ENCODE measurements around the gene GSE1.

GSE1 gene

GRCh38 chr16:85625485-85626117 lies 12.5 kb downstream of the GSE1 start:
- no peak for DNase-seq
- in situ Hi-C loops (cut with HindIII; ENCODE audit: low pct_ligation_motif_present, low pct_unique_long_range_greater_than_20kb, low sequenced_read_pairs) = no loop called here

DNA sequence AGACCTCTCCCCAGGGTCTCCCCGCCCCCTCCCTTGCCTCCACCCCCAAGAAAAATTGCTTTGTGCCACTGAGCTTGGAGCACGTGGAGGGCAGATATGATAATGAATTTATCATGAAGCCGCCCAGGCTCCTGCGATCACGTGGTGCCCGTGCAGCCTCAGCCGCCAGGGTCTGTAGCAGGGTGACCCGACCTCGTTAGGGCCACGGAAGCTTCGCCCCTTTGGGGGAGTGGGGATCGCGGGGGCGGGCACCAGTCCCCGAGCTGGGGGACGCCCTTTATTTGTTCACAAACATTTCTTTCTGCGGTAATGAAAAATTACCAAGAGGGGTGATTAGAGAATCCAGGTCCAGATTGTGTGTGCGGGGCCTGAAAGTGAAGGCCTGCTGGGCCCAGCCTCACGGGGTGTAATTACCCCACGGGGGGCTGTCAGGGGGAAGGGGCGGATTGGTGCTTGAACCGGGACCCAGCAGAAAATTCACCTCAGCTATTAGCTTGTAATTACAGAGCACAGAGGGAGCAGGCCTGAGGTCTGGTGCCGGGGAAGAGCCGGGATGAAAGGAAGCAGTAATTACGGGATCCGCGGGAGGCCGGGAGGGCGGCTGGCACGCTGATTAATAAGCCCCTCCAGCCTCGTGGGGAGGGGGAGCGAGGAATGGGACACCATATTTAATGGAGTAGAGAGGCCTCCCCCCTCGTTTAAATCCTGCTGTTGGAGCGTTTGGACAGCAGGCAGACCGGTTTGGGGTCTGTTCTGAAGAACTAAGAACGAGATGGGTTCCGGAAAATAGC lies 13.3 kb downstream of the GSE1 start:
- in situ Hi-C loops (cut with HindIII; ENCODE audit: low pct_ligation_motif_present, low pct_unique_long_range_greater_than_20kb, low sequenced_read_pairs) = no loop called here
- DNase-seq = no peak

DNA sequence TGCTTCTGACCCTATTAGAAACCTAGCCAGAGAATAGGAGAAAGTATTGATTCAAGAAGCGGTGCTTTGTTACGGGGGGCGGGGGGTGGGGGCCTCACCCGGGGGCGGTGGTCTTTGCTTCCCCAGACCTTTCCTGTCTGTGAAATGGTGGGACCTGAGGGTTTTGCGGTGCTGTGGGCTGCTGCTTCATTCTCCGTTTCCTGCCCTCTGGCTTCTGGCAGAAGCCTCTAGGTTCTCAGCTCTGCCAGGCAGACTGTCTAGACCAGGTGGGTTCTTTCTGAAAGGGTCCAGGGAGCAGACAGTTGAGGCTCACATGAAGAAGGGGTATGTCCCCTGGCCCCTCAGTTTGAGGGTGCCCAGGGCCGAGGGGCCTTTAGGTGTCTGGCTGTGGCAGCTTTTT lies 14.0 kb downstream of the GSE1 start:
- in situ Hi-C loops (cut with HindIII; ENCODE audit: low pct_ligation_motif_present, low pct_unique_long_range_greater_than_20kb, low sequenced_read_pairs) = no loop called here
- no peak for DNase-seq

- in situ Hi-C loops (cut with HindIII; ENCODE audit: low pct_ligation_motif_present, low pct_unique_long_range_greater_than_20kb, low sequenced_read_pairs) = no loop called here
- DNase-seq = no peak
These were observed 14.6 kb downstream of the GSE1 start for GRCh38 chr16:85627526-85628264.

DNA sequence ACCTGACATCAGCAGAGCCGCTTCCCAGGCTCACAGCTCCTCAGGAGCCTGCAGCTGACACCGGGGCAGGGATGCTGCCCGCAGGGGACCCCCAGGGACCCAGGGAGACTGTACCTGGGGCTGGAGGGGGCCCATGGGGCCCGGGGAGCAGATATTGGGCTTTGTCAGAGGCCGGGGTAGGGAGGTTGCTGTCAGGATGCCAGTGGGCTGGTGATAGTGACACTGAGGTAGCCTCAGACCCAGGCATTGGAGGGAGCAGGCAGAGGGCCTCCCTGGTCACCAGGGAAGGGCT lies 15.1 kb downstream of the GSE1 start:
- DNase-seq = no peak
- in situ Hi-C loops (cut with HindIII; ENCODE audit: low pct_ligation_motif_present, low pct_unique_long_range_greater_than_20kb, low sequenced_read_pairs) = no loop called here

GRCh38 chr16:85628645-85629044 lies 15.5 kb downstream of the GSE1 start:
- no peak for DNase-seq
- in situ Hi-C loops (cut with HindIII; ENCODE audit: low pct_ligation_motif_present, low pct_unique_long_range_greater_than_20kb, low sequenced_read_pairs) = no loop called here

GRCh38 chr16:85629326-85629725 lies 16.2 kb downstream of the GSE1 start:
- in situ Hi-C loops (cut with HindIII; ENCODE audit: low pct_ligation_motif_present, low pct_unique_long_range_greater_than_20kb, low sequenced_read_pairs) = no loop called here
- DNase-seq = no peak

GRCh38 chr16:85629853-85630252 lies 16.7 kb downstream of the GSE1 start:
- DNase-seq = no peak
- in situ Hi-C loops (cut with HindIII; ENCODE audit: low pct_ligation_motif_present, low pct_unique_long_range_greater_than_20kb, low sequenced_read_pairs) = no loop called here

GRCh38 chr16:85631230-85631629 lies 18.1 kb downstream of the GSE1 start:
- in situ Hi-C loops (cut with HindIII; ENCODE audit: low pct_ligation_motif_present, low pct_unique_long_range_greater_than_20kb, low sequenced_read_pairs) = no loop called here
- no peak for DNase-seq

DNA sequence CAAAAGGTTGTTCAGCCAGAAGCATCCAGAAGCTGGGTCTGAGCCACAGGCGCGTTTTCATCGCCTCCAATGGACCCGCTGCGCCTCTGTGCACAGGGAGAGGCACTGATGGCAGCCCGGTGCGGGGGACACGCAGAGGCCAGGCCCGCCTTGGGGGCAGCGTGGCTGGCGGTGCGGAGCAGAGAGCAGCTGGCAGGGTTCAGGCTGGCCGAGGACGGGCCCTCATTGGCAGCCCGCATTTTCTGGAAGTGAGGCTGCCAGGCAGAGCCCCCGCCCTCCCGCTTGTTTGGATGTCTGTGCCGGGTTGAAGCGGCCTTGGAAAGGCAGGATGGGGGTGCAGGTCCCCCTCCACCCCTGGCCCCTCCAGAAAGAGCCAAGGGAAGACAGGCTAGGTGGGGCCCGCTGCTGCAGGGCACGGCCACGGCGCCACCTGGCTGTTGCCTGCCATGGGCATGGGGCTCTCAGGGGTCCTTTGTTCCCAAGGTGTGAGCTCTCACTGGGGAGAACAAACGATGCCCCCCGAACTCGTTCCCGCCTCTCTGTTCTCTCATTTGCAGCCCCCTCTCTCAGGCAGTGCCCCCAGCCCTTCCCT lies 18.8 kb downstream of the GSE1 start:
- in situ Hi-C loops (cut with HindIII; ENCODE audit: low pct_ligation_motif_present, low pct_unique_long_range_greater_than_20kb, low sequenced_read_pairs) = no loop called here
- DNase-seq = no peak

DNA sequence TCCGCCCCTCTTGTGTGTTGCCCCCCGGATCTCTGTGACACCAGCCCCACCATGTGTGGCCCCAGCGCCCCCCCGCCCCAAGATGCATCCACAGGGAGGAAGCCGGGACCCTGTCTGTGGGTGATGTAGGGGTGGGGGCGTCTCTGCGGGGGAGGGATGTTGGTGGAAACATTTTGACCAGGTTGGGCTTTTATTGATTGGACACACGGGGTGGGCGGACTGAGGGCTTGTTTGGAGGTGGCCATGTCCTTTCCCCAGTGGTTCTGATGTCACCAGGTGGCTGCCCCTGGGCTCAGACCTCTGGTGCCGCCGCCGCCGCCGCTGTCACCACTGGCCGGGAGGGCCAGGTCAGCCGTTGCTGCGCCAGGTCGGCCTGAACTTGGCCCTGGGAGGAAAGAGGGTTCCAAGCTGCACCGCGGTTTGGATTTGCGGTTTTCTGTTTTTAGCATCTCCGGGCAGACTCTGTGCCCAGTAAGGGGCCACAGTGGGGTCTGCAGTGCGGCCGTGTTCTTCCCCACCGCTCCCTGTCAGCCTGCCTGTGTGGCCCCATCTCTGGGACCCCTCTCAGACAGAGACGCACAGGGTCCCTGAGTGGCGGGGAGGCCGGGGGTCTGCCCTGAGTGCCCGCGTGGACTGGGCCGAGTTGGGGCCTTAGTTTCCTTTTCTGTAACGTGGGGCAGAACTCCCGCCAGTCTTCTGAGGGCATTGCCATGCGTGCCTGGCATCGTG lies 19.8 kb downstream of the GSE1 start:
- in situ Hi-C loops (cut with HindIII; ENCODE audit: low pct_ligation_motif_present, low pct_unique_long_range_greater_than_20kb, low sequenced_read_pairs) = no loop called here

GRCh38 chr16:85633438-85633743 lies 20.3 kb downstream of the GSE1 start:
- in situ Hi-C loops (cut with HindIII; ENCODE audit: low pct_ligation_motif_present, low pct_unique_long_range_greater_than_20kb, low sequenced_read_pairs) = no loop called here
- no peak for DNase-seq

More for the DNA sequence above, 19.8 kb downstream of the GSE1 start:
- no peak for DNase-seq

- DNase-seq = no peak
- in situ Hi-C loops (cut with HindIII; ENCODE audit: low pct_ligation_motif_present, low pct_unique_long_range_greater_than_20kb, low sequenced_read_pairs) = no loop called here
These were observed 20.8 kb downstream of the GSE1 start for GRCh38 chr16:85633888-85634287.

GRCh38 chr16:85634747-85635544 lies 21.8 kb downstream of the GSE1 start:
- DNase-seq = no peak
- in situ Hi-C loops (cut with HindIII; ENCODE audit: low pct_ligation_motif_present, low pct_unique_long_range_greater_than_20kb, low sequenced_read_pairs) = no loop called here

DNA sequence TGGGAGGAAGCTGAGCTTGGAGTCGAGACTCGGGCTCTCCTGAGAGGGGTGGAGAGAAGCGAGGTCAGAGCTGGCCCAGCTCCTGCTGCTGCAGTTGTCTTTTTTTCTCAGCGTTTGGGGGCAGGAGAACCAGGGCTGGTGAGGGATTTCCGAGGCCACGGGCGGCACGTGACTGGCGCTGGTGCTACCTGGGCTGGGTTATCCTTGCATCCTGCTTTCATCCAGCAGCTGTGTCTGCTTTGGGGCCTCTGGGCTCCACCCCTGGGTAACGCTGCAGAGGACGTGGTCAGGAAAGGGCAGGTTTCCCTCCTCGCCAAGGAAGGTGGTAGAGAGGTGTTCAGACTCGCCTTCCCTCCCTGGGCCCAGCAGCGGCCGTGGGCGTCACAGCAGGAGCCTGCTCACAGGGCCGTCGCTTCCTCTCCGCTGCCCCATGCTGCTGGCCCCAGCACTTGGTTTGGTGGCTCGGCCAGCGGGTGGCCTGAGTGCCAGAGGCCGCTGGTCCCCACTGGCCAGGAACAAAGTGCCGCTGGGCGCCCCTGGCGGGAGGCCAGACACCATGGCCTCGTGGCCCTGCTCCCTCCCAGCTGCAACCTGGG lies 22.5 kb downstream of the GSE1 start:
- in situ Hi-C loops (cut with HindIII; ENCODE audit: low pct_ligation_motif_present, low pct_unique_long_range_greater_than_20kb, low sequenced_read_pairs) = no loop called here
- no peak for DNase-seq

DNA sequence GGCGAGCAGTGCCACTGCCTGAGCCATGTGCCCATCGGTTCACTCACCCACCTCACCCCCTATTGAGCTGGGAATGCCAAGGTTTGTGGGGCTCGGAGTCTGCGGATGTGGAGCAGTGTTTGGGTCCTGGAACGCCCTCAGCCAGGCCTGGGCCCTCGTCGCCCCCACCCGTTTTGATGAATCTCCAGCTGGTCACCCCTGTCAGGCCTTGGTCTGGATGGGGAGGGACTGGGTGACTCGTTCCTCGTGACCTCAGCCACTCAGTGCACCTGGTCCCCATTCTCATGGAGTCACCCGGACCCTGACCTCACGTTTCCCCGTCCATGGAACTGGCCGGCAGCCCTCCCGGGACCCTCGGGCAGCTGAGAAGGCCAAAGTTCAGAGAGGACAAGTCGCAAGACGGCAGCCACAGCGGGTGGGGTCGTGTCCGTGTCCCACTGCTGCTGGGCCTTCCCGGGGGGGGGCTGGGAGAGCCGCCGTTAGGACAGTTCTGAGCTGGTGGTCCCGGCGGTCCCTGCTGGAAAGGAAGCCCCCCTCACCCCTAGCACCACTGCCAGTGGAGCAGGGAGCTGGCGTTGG lies 23.2 kb downstream of the GSE1 start:
- in situ Hi-C loops (cut with HindIII; ENCODE audit: low pct_ligation_motif_present, low pct_unique_long_range_greater_than_20kb, low sequenced_read_pairs) = no loop called here
- no peak for DNase-seq

DNA sequence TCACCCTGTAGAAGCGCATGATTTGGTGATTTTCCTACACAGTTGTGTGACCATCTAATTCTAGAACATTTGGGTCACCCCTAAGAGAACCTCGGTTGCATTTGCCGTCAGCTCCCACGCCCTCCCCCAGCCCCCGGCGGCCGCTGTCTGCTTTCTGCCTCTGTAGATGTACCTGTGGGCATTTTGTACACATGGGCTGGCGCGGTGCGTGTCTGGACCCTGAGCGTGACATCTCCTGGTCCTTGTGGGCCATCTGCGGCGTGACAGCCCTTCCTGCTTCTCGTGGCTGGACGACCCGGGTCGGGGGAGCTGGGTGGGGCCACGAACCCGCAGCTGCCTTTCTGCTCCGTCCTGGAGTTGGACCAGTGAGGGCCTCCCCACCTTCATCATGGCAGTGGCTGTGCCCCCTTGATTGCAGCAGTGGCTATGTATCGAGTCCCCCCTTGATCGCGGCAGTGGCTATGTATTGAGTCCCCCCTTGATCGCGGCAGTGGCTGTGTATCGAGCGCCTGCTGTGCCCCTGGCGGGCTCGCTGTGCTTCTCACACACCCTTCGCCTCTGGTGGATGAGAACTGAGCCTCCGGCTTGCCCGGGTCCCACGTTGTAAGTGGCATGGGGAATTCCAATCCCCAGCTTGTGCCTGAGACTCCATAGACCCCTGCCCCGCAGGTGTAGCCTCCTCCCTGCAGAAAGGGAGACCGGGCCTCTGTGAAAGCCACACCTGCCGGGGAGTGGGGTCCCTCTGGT lies 24.1 kb downstream of the GSE1 start:
- in situ Hi-C loops (cut with HindIII; ENCODE audit: low pct_ligation_motif_present, low pct_unique_long_range_greater_than_20kb, low sequenced_read_pairs) = no loop called here
- no peak for DNase-seq

All from ACHN (cell line).